Endothelial cell of hepatic sinusoid (primary cell): ENCODE measurements around the gene LYSMD2.

Source experiments
- in situ Hi-C: cut with HindIII; loops from 2 replicates; pipeline ENCODE4 v1.10.0; 2017; ENCODE audit warnings: low sequenced_read_pairs

LYSMD2 gene

DNA sequence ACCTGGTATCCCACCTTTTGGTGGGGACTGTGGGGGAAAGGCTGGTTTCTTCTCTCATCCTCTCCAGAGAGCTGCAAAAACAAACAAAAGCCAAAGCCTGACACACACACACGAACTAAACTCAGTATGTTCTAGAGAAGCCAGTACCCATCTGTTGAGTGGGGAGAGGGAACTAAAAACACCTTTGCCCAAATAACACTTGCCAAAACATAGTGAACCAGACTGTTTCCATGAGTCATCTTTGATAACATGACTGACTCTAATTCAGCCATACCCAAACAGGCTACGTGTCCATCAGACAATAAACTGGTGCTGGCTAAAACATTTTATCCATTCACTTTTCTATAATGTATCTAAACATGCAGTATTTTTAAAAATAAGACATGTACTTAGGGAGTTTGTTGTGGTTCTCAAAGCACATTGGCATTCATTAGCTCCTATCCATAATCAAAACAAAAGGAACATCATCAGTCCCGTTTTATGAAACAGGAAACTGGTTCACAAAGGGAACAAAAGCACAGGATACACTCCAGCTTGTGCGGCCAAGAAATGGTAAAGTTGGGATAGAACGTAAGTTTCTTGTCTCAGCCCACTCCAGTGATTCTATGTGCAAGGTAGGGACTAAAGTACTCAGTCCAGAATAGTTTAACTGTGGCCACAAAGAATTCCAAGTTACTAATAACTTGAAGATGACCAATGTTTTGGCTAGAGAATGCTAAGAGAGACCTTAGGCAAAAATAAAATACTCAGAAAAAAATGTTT, 16.1 kb downstream of the LYSMD2 start:
- in situ Hi-C loops, result no loop called here

GRCh38 chr15:51720201-51720995, 17.1 kb downstream of the LYSMD2 start:
- in situ Hi-C loops, result no loop called here

DNA sequence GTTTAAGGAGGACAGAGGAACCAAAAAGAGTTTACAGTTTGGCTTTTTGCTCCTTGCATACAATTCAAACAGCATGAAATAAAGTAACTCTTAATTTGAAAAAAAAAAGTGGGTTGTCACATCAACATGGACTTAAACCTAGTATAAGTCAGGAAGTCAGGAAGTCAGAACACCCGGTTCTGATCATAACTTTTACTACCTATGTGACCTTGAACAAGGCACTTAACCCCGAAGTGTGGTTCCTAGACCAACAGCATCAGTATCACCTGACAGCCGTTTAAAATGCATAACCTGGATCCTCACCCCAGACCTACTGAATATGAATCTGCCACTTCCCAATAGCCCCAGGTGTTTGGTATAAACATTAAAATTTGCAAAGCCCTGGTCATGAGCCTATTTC, 18.7 kb downstream of the LYSMD2 start:
- in situ Hi-C loops, result no loop called here

DNA sequence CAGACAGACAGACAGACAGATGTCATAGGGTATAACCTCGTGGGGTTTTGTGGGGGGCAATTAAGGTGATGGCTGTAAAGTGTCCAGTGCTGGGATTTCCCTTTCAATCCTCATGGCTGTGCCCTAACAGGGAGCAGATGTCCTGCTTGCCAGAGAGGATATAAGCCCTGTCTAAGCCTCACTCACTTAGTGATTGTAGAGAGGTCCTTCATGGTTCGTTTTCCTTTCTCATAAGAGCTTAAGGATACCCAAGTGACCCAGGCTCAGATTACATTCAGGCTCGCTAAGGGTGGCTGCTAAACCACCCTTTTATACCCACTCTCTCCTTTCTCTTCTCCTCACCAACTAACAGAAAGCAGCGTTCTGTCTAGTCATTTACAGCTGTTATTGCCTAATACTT, 19.2 kb downstream of the LYSMD2 start:
- in situ Hi-C loops, result no loop called here

- in situ Hi-C loops, result no loop called here
Observed at GRCh38 chr15:51714911-51715310, 22.5 kb downstream of the LYSMD2 start.

DNA sequence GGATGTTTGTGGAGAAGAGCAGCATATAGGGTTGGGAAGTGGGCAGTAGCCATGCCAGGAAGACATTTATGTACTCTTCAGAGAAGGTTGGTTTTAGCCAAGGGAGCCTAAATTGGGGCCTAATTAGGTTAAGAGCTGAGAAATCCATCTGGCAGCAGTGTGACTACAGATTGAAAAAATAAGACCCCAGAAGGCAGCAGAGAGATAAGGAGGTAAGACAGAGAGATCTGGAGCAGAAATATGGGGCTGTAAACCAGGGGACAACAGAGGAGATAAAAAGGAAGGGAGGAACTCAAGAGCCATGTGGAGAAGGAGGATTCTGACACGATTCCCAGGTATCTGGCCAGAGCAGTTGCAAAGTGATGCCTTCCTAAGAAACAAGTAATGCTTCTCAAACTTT, 23.3 kb downstream of the LYSMD2 start:
- in situ Hi-C loops, result no loop called here

- in situ Hi-C loops, result no loop called here
Observed at GRCh38 chr15:51709031-51709430, 28.4 kb downstream of the LYSMD2 start.

DNA sequence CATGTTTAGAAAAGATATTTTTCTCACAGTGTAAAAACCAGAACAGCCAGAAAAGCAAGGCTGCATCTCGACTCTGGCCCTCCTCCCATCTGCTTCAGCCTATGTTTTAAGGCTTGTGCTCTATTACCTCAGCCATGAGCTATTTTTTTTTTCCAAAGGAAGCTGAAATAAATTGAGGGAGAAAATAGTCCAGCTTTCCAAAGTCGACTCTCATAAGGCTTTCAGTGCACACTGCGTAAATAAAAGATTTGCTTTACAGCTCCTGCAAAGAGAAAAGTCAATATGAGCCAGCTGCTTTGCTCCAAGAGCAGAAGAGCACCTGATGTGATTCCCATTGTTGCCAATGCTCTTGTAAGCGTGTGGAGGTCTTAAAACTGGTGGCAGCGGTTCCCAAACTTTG, 29.4 kb downstream of the LYSMD2 start:
- in situ Hi-C loops, result no loop called here

- in situ Hi-C loops, result no loop called here
Observed at GRCh38 chr15:51706926-51707608, 30.4 kb downstream of the LYSMD2 start.

DNA sequence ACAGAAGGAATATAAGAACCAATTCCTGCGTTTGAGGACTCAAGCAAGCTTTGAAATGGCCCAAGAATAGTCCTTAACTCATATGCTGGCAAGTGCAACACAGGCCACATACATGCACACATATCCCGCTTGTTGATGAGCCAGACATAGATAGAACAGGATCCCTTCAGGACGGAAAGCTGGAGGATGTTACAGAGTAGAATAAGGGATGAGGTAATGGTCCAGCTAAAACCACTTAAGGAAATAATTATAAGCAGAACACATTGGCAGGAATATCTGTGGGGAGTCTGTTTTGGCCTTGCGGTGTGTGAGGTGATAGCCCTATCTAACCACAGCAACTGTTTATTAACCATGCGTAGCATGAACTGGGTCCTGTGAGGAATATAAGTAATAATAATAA, 31.2 kb downstream of the LYSMD2 start:
- in situ Hi-C loops, result no loop called here

GRCh38 chr15:51702710-51703109, 34.7 kb downstream of the LYSMD2 start:
- in situ Hi-C loops, result no loop called here

DNA sequence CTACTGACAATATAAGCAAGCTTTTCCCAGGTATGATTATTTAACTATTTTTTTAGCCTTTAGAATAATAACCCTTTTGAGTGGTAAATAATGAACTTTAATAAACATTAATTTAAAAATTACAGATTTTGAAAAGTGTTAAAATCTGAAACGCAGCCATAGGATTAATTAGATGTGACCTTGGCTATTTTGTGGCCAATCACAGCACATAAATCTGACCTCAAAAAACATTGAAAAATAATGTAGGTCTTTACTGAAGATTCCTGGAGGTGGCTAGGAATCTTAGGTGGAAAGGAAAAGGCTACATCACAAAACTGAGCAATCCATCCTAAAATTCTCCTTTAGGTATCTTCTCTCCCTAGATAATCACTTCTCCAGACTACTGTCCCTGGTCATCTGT, 38.1 kb downstream of the LYSMD2 start:
- in situ Hi-C loops, result no loop called here

GRCh38 chr15:51697163-51697562, 40.3 kb downstream of the LYSMD2 start:
- in situ Hi-C loops, result no loop called here

DNA sequence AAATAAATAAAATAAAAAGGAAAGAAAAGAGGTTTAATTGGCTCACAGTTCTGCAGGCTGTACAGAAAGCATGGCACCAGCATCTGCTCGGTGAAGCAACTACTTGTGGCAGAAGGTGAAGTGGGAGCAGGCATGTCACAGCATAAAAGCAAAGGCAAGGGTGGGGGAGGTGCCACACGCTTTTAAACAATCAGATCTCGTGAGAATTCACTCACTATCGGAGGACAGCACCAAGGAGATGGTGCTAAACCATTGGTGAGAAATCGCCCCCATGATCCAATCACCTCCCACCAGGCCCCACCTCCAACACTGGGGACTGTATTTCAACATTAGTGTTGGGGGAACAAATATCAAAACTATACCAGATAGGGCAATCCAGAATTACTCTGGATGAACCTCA, 40.9 kb downstream of the LYSMD2 start:
- in situ Hi-C loops, result no loop called here

DNA sequence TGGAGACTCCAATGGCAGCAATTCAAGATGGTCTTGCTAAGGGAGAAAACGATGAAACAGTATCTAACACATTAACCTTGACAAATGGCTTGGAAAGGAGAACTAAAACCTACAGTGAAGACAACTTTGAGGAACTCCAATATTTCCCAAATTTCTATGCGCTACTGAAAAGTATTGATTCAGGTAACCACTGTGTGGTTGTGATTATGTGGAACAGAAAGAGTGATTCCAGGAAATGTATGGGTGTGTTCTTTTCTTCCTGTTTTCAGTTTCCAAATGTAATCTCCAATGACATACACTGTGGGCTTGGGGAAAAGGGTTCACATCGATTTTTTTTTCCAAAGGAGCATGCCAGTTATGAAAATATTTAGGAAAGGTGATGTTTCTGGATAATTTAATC, 45.3 kb downstream of the LYSMD2 start:
- in situ Hi-C loops, result no loop called here

DNA sequence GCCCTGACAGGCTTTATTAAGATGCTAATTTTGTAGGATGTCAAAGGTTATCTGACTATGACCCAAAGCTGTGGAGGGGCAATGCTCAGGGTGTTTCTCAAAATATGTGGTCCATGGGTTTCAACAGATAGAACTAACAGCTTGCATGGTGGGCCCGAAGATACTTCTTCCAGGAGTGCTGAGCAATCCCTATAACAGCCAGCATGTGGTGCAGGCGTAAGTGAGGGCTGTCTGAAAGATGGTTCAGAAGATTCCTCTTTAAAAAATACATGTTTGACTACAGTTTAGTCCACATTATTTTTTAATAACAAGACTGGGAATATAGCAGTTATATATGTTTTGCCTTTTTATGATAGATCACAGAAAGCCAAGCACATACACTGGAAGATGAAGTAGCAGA, 48.6 kb downstream of the LYSMD2 start:
- in situ Hi-C loops, result no loop called here

GRCh38 chr15:51687565-51687964, 49.9 kb downstream of the LYSMD2 start:
- in situ Hi-C loops, result no loop called here

- in situ Hi-C loops, result loop anchor here (5.0 kb wide), 1 partner anchor 91 kb away; no protein-coding TSS in a partner anchor
Observed at GRCh38 chr15:51681303-51681963, 56.0 kb downstream of the LYSMD2 start, which contains the start of gene SCG3. TSS of gene SCG3 (plus strand) at chr15:51681503. CDS start at chr15:51681756, 253 bp downstream.

DNA sequence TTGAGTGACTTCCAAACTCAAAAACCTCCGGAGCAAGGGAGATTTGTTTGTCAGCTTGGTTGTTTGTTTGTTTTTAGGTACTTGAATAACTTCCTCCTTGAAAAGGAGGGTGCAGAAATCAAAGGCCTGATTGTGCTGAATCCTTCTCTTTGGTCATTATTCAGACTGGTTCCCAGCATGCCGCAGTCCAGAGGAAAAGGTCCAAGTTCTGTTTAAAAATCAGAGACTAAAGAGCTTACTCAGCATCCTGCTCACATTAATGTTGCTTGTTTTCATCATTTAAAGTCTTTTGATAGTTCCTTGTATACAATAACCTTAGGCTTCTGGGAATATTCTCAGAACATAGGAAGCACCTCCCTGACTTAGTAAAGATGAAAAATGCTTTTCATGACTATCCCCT, 57.1 kb downstream of the LYSMD2 start:
- in situ Hi-C loops, result loop anchor here (5.0 kb wide), 1 partner anchor 92 kb away; no protein-coding TSS in a partner anchor

GRCh38 chr15:51678096-51678495, 59.4 kb downstream of the LYSMD2 start:
- in situ Hi-C loops, result no loop called here

- in situ Hi-C loops, result no loop called here
Observed at GRCh38 chr15:51677452-51677851, 60.0 kb downstream of the LYSMD2 start.
